ENCODE data around the gene GRAMD4.
"Not testable (repeated sequence)": the region's sequence is repeated elsewhere in the genome, so short reads cannot be mapped to it uniquely, and the experiment has no call there.

GRAMD4 gene

GRCh38 chr22:46617207-46617985, 2.8 kb upstream of the GRAMD4 start:
- Mint-ChIP-seq H3K4me3 (no peak overlapping the region), H3K9me3 (no peaks in the 10 kb centered on the region), H3K27ac (no peak overlapping the region), H3K27me3 (no peaks in the 10 kb centered on the region), H3K36me3 (ENCODE audit: low read depth) (no peaks in the 10 kb centered on the region), H3K4me1 (ENCODE audit: low read depth) (peaks cover 23% of the 10 kb centered on the region)
- no peak for DNase-seq

GRCh38 chr22:46617986-46618647, 2.1 kb upstream of the GRAMD4 start:
- Mint-ChIP-seq H3K36me3 (ENCODE audit: low read depth) (no peaks in the 10 kb centered on the region), H3K27ac (no peak overlapping the region), H3K4me1 (ENCODE audit: low read depth) (peaks cover 16% of the 10 kb centered on the region)

GRCh38 chr22:46618667-46619066, 1.5 kb upstream of the GRAMD4 start:
- no peak overlapping the region for H3K4me3 Mint-ChIP-seq
- DNase-seq = no peak
- H3K9me3 Mint-ChIP-seq = no peaks in the 10 kb centered on the region
- H3K27ac Mint-ChIP-seq = no peak overlapping the region
- H3K36me3 Mint-ChIP-seq (ENCODE audit: low read depth) = no peaks in the 10 kb centered on the region
- peaks cover 13% of the 10 kb centered on the region for H3K4me1 Mint-ChIP-seq (ENCODE audit: low read depth)
- no peaks in the 10 kb centered on the region for H3K27me3 Mint-ChIP-seq

More at GRCh38 chr22:46617986-46618647, 2.1 kb upstream of the GRAMD4 start:
- H3K4me3 Mint-ChIP-seq = no peak overlapping the region
- H3K27me3 Mint-ChIP-seq = no peaks in the 10 kb centered on the region
- H3K9me3 Mint-ChIP-seq = no peaks in the 10 kb centered on the region
- DNase-seq = no peak

GRCh38 chr22:46619240-46619829, 851 bp upstream of the GRAMD4 start:
- no peak overlapping the region for H3K27ac Mint-ChIP-seq
- H3K27me3 Mint-ChIP-seq = no peaks in the 10 kb centered on the region
- H3K9me3 Mint-ChIP-seq = no peaks in the 10 kb centered on the region
- no peak for DNase-seq
- peaks cover 6% of the 10 kb centered on the region for H3K4me1 Mint-ChIP-seq (ENCODE audit: low read depth)
- no peaks in the 10 kb centered on the region for H3K36me3 Mint-ChIP-seq (ENCODE audit: low read depth)
- H3K4me3 Mint-ChIP-seq = no peak overlapping the region

- H3K4me1 Mint-ChIP-seq (ENCODE audit: low read depth) = peaks cover 2% of the 10 kb centered on the region
- H3K4me3 Mint-ChIP-seq = no peak overlapping the region
- H3K27me3 Mint-ChIP-seq = no peaks in the 10 kb centered on the region
- H3K27ac Mint-ChIP-seq = no peak overlapping the region
- DNase-seq = no peak
- no peaks in the 10 kb centered on the region for H3K36me3 Mint-ChIP-seq (ENCODE audit: low read depth)
- no peaks in the 10 kb centered on the region for H3K9me3 Mint-ChIP-seq
These were observed 529 bp downstream of the GRAMD4 start for GRCh38 chr22:46620588-46621242.

- not testable (repeated sequence) for H3K4me1 Mint-ChIP-seq (ENCODE audit: low read depth); H3K36me3 Mint-ChIP-seq (ENCODE audit: low read depth); H3K27me3 Mint-ChIP-seq; H3K9me3 Mint-ChIP-seq; DNase-seq; H3K27ac Mint-ChIP-seq; H3K4me3 Mint-ChIP-seq
These were observed 1.2 kb downstream of the GRAMD4 start for GRCh38 chr22:46621243-46621930.

- no peaks in the 10 kb centered on the region for H3K27me3 Mint-ChIP-seq
- peaks cover 2% of the 10 kb centered on the region for H3K4me1 Mint-ChIP-seq (ENCODE audit: low read depth)
- H3K36me3 Mint-ChIP-seq (ENCODE audit: low read depth) = no peaks in the 10 kb centered on the region
- no peak overlapping the region for H3K27ac Mint-ChIP-seq
- no peaks in the 10 kb centered on the region for H3K9me3 Mint-ChIP-seq
- H3K4me3 Mint-ChIP-seq = no peak overlapping the region
- DNase-seq = no peak
These were observed 1.9 kb downstream of the GRAMD4 start for GRCh38 chr22:46622081-46622521.

GRCh38 chr22:46625113-46625842, 5.1 kb downstream of the GRAMD4 start:
- Mint-ChIP-seq H3K4me1 (ENCODE audit: low read depth) (peaks cover 2% of the 10 kb centered on the region), H3K4me3 (no peak overlapping the region), H3K27ac (no peak overlapping the region), H3K9me3 (no peaks in the 10 kb centered on the region), H3K36me3 (ENCODE audit: low read depth) (no peaks in the 10 kb centered on the region), H3K27me3 (no peaks in the 10 kb centered on the region)
- no peak for DNase-seq

- Mint-ChIP-seq H3K27me3 (no peaks in the 10 kb centered on the region), H3K4me3 (no peak overlapping the region), H3K36me3 (ENCODE audit: low read depth) (no peaks in the 10 kb centered on the region), H3K4me1 (ENCODE audit: low read depth) (peaks cover 2% of the 10 kb centered on the region), H3K27ac (no peak overlapping the region), H3K9me3 (no peaks in the 10 kb centered on the region)
- no peak for DNase-seq
These were observed 5.7 kb downstream of the GRAMD4 start for GRCh38 chr22:46625843-46626349.

GRCh38 chr22:46626356-46626755, 6.2 kb downstream of the GRAMD4 start:
- DNase-seq = no peak
- Mint-ChIP-seq H3K27me3 (no peaks in the 10 kb centered on the region), H3K9me3 (no peaks in the 10 kb centered on the region), H3K36me3 (ENCODE audit: low read depth) (no peaks in the 10 kb centered on the region), H3K4me3 (no peak overlapping the region), H3K27ac (no peak overlapping the region), H3K4me1 (ENCODE audit: low read depth) (peaks cover 2% of the 10 kb centered on the region)

GRCh38 chr22:46626911-46627805, 7.0 kb downstream of the GRAMD4 start:
- DNase-seq = no peak
- H3K4me1 Mint-ChIP-seq (ENCODE audit: low read depth) = peaks cover 2% of the 10 kb centered on the region
- H3K4me3 Mint-ChIP-seq = no peak overlapping the region
- no peaks in the 10 kb centered on the region for H3K36me3 Mint-ChIP-seq (ENCODE audit: low read depth)
- no peak overlapping the region for H3K27ac Mint-ChIP-seq
- no peaks in the 10 kb centered on the region for H3K9me3 Mint-ChIP-seq
- no peaks in the 10 kb centered on the region for H3K27me3 Mint-ChIP-seq

GRCh38 chr22:46627806-46628482, 7.8 kb downstream of the GRAMD4 start:
- DNase-seq = no peak
- H3K27ac Mint-ChIP-seq = no peak overlapping the region
- H3K36me3 Mint-ChIP-seq (ENCODE audit: low read depth) = no peaks in the 10 kb centered on the region
- peaks cover 2% of the 10 kb centered on the region for H3K4me1 Mint-ChIP-seq (ENCODE audit: low read depth)
- H3K4me3 Mint-ChIP-seq = no peak overlapping the region
- no peaks in the 10 kb centered on the region for H3K27me3 Mint-ChIP-seq
- H3K9me3 Mint-ChIP-seq = no peaks in the 10 kb centered on the region
